ENCODE measurements around the gene CRELD1.

CRELD1 gene

GRCh38 chr3:9955611-9956352 is 22.1 kb downstream of the CRELD1 start:
- DNase-seq (ENCODE audit: low spot score): no peak

DNA sequence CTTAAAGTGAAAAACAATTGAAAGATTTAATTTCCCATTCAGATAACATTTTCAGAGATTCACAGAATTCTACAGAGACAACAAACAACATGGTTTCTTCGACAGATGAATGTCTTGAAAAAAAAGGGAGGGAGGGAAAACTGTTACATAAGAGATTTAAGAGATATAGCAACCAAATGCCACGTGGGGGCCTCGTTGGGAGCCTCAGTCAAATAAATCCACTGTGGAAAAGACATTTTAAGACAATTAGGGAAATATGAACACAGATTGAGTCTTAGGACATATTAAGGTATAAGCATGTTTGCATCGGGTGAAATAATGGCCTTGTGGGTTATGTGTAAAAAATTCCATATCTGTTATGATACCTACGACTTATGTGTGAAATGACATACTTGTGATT is 23.6 kb downstream of the CRELD1 start:
- DNase-seq (ENCODE audit: low spot score): no peak

- DNase-seq (ENCODE audit: low spot score): no peak
These were observed 31.7 kb downstream of the CRELD1 start for GRCh38 chr3:9965200-9965875.

GRCh38 chr3:9966841-9967240 is 33.2 kb downstream of the CRELD1 start:
- DNase-seq (ENCODE audit: low spot score): no peak

DNA sequence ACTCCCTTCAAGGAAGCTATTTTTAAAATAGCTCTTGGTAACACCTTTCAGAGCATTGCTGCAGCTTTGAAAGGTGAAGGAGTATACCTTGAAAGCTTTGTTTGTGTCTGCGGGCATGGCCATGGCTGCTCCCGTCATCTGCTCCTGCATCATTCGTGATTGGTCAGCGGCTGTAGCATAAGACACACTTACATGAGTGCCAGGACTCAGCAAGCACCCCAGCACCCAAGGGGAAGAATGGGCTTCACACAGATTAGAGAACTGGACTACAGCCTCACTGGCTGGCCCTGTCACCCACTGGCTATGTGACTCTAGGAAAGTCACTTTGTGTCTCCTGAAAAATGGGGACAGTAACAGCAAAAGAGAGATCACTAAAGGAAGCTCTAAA is 36.0 kb downstream of the CRELD1 start:
- no peak for DNase-seq (ENCODE audit: low spot score)

GRCh38 chr3:9970020-9970652 is 36.5 kb downstream of the CRELD1 start:
- no peak for DNase-seq (ENCODE audit: low spot score)

DNA sequence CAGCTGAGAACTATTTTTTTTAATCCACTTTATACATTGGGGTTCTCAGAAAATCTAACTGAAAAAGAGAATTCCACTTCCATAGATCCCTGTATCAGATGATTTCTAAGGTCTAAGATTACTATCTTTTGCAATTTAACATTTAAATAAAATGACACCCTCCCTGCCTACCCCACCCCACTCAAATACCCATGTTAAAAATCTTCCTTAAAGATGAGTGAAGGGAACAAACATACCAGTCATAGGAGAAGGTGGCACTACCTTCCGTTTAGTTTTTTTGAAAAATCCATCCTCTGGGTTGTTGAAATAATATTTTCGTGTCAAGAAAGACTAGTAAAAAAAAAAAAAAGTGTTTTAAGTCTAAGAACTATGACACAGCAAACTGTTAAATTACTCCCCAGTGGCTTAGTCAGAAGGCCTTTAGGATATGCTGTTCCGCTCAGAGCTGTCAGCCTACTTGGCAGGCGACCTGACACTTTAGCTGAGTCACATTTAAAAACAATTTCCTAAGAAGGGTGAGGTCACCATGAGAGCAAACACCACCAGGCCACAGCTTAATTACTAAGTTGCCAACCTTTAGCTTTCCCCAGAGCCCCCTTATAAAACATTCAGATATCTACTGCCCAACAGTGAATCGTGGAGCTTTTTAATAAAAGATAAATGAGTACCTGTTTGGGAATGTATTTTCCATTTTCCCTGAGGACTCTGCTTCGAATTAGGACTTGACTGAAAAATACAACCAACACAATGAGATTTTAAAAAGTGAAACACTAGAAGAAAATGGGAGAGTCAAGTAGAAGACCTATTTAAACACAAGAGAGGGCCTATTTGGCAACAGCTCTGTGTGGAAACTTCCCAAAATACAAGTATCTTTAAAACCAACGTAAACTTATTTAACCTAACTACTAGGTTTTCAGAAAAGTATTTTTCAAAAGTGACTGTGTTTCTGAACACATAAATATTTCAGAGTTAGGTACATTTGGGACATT is 43.4 kb downstream of the CRELD1 start:
- peak; percentile 22 for DNase-seq (ENCODE audit: low spot score)

DNA sequence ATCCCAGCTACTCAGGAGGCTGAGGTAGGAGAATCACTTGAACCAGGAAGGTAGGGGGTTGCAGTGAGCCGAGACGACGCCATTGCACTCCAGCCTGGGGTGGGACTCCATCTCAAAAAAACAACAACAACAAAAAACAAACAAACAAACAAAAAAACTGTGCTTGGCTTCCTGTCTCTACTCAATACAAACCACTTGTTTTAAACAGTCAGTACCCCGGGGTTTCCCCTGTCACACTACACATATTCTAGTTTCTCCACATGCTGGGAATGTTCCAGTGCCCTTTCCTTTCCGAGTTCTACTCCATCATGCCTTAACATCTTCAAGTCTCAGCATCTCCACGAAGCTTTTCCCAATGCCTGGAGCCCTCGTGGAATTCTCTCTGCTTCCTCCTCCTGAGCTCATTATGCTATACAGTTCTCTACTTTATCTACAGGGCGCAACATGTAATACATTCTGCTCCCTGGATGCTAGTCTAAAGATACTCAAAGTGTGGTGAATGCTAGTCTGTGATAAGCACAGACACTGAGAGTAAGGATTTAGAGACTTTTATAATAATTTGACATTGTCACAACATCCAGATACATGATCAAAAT is 45.2 kb downstream of the CRELD1 start:
- DNase-seq (ENCODE audit: low spot score): no peak

GRCh38 chr3:9980251-9980650 is 46.6 kb downstream of the CRELD1 start:
- DNase-seq (ENCODE audit: low spot score): no peak

- DNase-seq (ENCODE audit: low spot score): no peak
These were observed 52.6 kb downstream of the CRELD1 start for GRCh38 chr3:9986230-9986725.

DNA sequence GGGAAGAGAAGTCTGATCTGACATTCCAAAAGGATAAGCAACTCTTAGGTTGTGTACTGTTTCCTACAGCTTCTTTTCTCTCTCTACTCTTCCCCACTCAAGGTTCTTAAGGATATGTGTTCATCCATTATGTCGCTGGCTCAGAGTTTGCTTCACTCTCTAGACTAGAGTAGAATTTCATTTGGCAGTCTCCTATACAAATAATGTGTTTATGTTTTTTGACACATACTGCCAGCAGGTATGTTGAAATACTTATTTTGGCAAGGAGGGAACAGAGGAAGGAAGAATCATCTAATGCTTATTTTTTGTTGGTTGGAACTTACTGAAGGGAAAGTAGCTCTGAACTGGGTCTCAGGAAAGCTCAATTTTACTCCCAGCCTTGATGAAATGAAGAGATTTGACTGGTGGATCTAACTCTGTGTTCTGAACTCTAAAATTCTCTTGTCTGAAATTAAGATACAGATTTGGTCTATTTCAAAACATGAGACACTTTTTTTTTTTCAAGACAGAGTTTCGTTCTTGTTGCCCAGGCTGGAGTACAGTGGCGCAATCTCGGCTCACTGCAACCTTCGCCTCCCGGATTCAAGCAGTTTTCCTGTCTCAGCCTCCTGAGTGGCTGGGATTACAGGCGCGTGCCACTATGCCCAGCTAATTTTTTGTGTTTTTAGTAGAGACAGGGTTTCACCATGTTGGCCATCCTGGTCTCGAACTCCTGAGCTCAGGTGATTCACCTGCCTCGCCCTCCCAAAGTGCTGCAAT is 60.6 kb downstream of the CRELD1 start:
- no peak for DNase-seq (ENCODE audit: low spot score)

Measured in CD4-positive, alpha-beta T cell treated with Interleukin-15 for 4 hours (primary cell).